ENCODE results near the gene VGLL4.
A peak's percentile ranks its signal among the peaks of the same experiment; 100 is the strongest.
"Not testable (repeated sequence)": the region's sequence is repeated elsewhere in the genome, so short reads cannot be mapped to it uniquely, and the experiment has no call there.

Gene VGLL4

GRCh38 chr3:11643605-11644087 is at the start of gene VGLL4:
Gene VGLL4 (minus strand): TSS chr3:11643915. CDS start chr3:11643518, 397 bp downstream.
- peak; percentile 90 to 95 for DNase-seq

- no peak for DNase-seq
Observed at GRCh38 chr3:11692532-11692813, 48.8 kb upstream of the VGLL4 start.

GRCh38 chr3:11691767-11692531 is 48.2 kb upstream of the VGLL4 start:
- no peak for DNase-seq

GRCh38 chr3:11690863-11691766 is 47.4 kb upstream of the VGLL4 start:
- DNase-seq = no peak

GRCh38 chr3:11689749-11690148 is 46.0 kb upstream of the VGLL4 start:
- no peak for DNase-seq

- not testable (repeated sequence) for DNase-seq
Observed at GRCh38 chr3:11684980-11685379, 41.3 kb upstream of the VGLL4 start.

GRCh38 chr3:11680509-11680908 is 36.8 kb upstream of the VGLL4 start:
- DNase-seq = no peak

GRCh38 chr3:11679964-11680363 is 36.2 kb upstream of the VGLL4 start:
- peak in 1 of 2 experiments; percentile 24 for DNase-seq

- no peak for DNase-seq
Observed at GRCh38 chr3:11672363-11672762, 28.6 kb upstream of the VGLL4 start.

- DNase-seq = no peak
Observed at GRCh38 chr3:11671648-11672100, 28.0 kb upstream of the VGLL4 start.

- DNase-seq = peak; percentile 63 to 88
Observed at GRCh38 chr3:11668243-11669235, 24.8 kb upstream of the VGLL4 start.

GRCh38 chr3:11665331-11665730 is 21.6 kb upstream of the VGLL4 start:
- DNase-seq = no peak

GRCh38 chr3:11662392-11662990 is 18.8 kb upstream of the VGLL4 start:
- no peak for DNase-seq

GRCh38 chr3:11661827-11662226 is 18.1 kb upstream of the VGLL4 start:
- no peak for DNase-seq

- no peak for DNase-seq
Observed at GRCh38 chr3:11661052-11661656, 17.4 kb upstream of the VGLL4 start.

GRCh38 chr3:11660242-11660641 is 16.5 kb upstream of the VGLL4 start:
- DNase-seq = no peak

- no peak for DNase-seq
Observed at GRCh38 chr3:11658180-11658579, 14.5 kb upstream of the VGLL4 start.

GRCh38 chr3:11655196-11655928 is 11.6 kb upstream of the VGLL4 start:
- DNase-seq = peak; percentile 30 to 66

- no peak for DNase-seq
Observed at GRCh38 chr3:11654166-11654565, 10.5 kb upstream of the VGLL4 start.

- DNase-seq = no peak
Observed at GRCh38 chr3:11653298-11654055, 9.8 kb upstream of the VGLL4 start.

All from NCI-H526 (cell line).